Measurements from ENCODE around the gene PTGR1. TPM values are rescaled to one million over a fixed set of nuclear protein-coding genes. Genes with fewer than 3 reads are reported as not detected.

Gene PTGR1
- polyA plus RNA-seq, 1 of the 3 experiments (the other 2 are of a cell fraction) = 33.0 TPM

DNA sequence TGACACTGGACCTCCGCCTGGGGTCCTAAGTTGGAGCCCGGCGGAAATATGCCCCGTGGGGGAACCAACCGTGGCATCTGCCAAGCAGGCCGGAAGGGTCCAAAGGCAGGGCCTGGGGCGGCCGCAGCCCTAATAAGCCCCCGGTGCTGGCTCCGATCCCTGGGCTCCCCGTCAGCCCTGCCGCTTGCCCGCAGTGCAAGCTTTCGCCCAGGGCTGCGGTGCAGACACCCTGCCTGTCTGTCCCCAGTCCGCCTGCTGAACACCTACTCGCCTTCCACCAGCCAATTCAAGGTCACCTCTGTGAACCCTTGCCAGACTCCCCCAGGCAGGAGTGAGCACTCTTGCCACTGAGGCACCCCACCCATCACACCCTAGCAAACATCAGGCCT is 502 bp upstream of the PTGR1 start:
- no peaks in the 10 kb centered on the region for H3K9me3 ChIP-seq
- H3K79me2 ChIP-seq (ENCODE audit: insufficient read depth) = no peaks in the 10 kb centered on the region
- H3K4me1 ChIP-seq (ENCODE audit: control insufficient read depth in 1 of 2, insufficient read depth in 2 of 2, low read depth in 1 of 2, low read length in 1 of 2) = no peaks in the 10 kb centered on the region; a peak in 1 of 4 replicates
- CTCF ChIA-PET = interaction anchor here (0.7 to 4.8 kb wide), 4 partner anchors 22 to 475 kb away, joined by 3 to 49 read pairs (median 8); no protein-coding TSS in a partner anchor
- WGBS (ENCODE audit: low lambda C conversion rate) = 100% methylated on average over 3 of the region's 17 CpGs
- H3F3A ChIP-seq (replicated peaks; ENCODE audit: insufficient read depth) = peaks cover 7% of the 10 kb centered on the region
- H3K27me3 ChIP-seq (ENCODE audit: insufficient read depth) = no peaks in the 10 kb centered on the region
- H3K36me3 ChIP-seq (replicated peaks in 1 of 2; ENCODE audit: control insufficient read depth in 1 of 2, insufficient read depth in 2 of 2, low read length in 1 of 2) = peaks cover 10 to 19% of the 10 kb centered on the region in 2 experiments
- POLR2A ChIA-PET = no interaction called here
- DNase-seq = no peak
- no peak overlapping the region for H3K27ac ChIP-seq (ENCODE audit: low read depth in 2 of 2, low read length in 1 of 2)
- peak overlapping the region; percentile 94; the same call in 1 of the 2 replicates for H2AFZ ChIP-seq (ENCODE audit: low read depth)
- peak overlapping the region in 1 of 2 experiments; percentile 54; a peak in 2 of 4 replicates for H3K4me3 ChIP-seq (ENCODE audit: low read depth in 2 of 2, low read length in 1 of 2)
- no peak overlapping the region for H3K9ac ChIP-seq
- H3K4me2 ChIP-seq = peak overlapping the region; percentile 92
- TF ChIP-seq RXRA (IDR thresholded peaks at IDR 0.05; ENCODE audit: borderline replicate concordance, low read depth) (no peak), RFX5 (IDR thresholded peaks at IDR 0.05; ENCODE audit: low read length) (no peak), CHD2 (IDR thresholded peaks at IDR 0.05; ENCODE audit: low read length, partially characterized antibody) (no peak), EP300 (IDR thresholded peaks at IDR 0.05; ENCODE audit: borderline replicate concordance in 1 of 2, low read depth in 1 of 2, low read length in 1 of 2) (no peak), ELF1 (IDR thresholded peaks at IDR 0.05) (no peak), GABPA (IDR thresholded peaks at IDR 0.05; ENCODE audit: low read depth) (no peak), TCF12 (IDR thresholded peaks at IDR 0.05) (no peak), FOXM1 (IDR thresholded peaks at IDR 0.05; ENCODE audit: low read depth) (no peak), MEF2A (IDR thresholded peaks at IDR 0.05; ENCODE audit: borderline replicate concordance, low read depth) (no peak), RAD21 (IDR thresholded peaks at IDR 0.05; ENCODE audit: low read length) (no peak), REST (IDR thresholded peaks at IDR 0.05; ENCODE audit: low read depth, low read length) (no peak)
- TF ChIP-seq, protein P1, sequence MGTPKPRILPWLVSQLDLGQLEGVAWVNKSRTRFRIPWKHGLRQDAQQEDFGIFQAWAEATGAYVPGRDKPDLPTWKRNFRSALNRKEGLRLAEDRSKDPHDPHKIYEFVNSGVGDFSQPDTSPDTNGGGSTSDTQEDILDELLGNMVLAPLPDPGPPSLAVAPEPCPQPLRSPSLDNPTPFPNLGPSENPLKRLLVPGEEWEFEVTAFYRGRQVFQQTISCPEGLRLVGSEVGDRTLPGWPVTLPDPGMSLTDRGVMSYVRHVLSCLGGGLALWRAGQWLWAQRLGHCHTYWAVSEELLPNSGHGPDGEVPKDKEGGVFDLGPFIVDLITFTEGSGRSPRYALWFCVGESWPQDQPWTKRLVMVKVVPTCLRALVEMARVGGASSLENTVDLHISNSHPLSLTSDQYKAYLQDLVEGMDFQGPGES (IDR thresholded peaks at IDR 0.05; ENCODE audit: low read depth, low read length) = no peak
- TF ChIP-seq, protein P2, sequence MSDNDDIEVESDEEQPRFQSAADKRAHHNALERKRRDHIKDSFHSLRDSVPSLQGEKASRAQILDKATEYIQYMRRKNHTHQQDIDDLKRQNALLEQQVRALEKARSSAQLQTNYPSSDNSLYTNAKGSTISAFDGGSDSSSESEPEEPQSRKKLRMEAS (IDR thresholded peaks at IDR 0.05; ENCODE audit: low read depth) = no peak
- H4K20me1 ChIP-seq (ENCODE audit: insufficient read depth) = no peaks in the 10 kb centered on the region
- no peaks in the 10 kb centered on the region for H3K9me2 ChIP-seq

- no peaks in the 10 kb centered on the region for H3K27me3 ChIP-seq (ENCODE audit: insufficient read depth)
- peak overlapping the region; percentile 62 for H3K9ac ChIP-seq
- H3K27ac ChIP-seq (ENCODE audit: low read depth in 2 of 2, low read length in 1 of 2) = peak overlapping the region in 1 of 2 experiments; percentile 53; a peak in 2 of 4 replicates
- no peaks in the 10 kb centered on the region for H3K9me3 ChIP-seq
- ChIA-PET POLR2A (no interaction called here), CTCF (interaction anchor here (0.6 to 4.8 kb wide), 22 partner anchors 10 to 476 kb away, joined by 3 to 49 read pairs (median 4); partner anchors contain the start of gene DNAJC25)
- peak overlapping the region; percentile 92 for H3K4me2 ChIP-seq
- 4% methylated on average over 16 of the region's 16 CpGs for WGBS (ENCODE audit: low lambda C conversion rate)
- no peaks in the 10 kb centered on the region; a peak in 1 of 4 replicates for H3K4me1 ChIP-seq (ENCODE audit: control insufficient read depth in 1 of 2, insufficient read depth in 2 of 2, low read depth in 1 of 2, low read length in 1 of 2)
- no peaks in the 10 kb centered on the region for H3K9me2 ChIP-seq
- peak overlapping the region; percentile 54 to 75 for H3K4me3 ChIP-seq (ENCODE audit: low read depth in 2 of 2, low read length in 1 of 2)
- no peaks in the 10 kb centered on the region for H4K20me1 ChIP-seq (ENCODE audit: insufficient read depth)
- DNase-seq = no peak
- H2AFZ ChIP-seq (ENCODE audit: low read depth) = peak overlapping the region; percentile 94
- peaks cover 14 to 20% of the 10 kb centered on the region in 2 experiments for H3K36me3 ChIP-seq (replicated peaks in 1 of 2; ENCODE audit: control insufficient read depth in 1 of 2, insufficient read depth in 2 of 2, low read length in 1 of 2)
- H3F3A ChIP-seq (replicated peaks; ENCODE audit: insufficient read depth) = peaks cover 7% of the 10 kb centered on the region
- H3K79me2 ChIP-seq (ENCODE audit: insufficient read depth) = no peaks in the 10 kb centered on the region
- TF ChIP-seq RXRA (IDR thresholded peaks at IDR 0.05; ENCODE audit: borderline replicate concordance, low read depth) (no peak), MXI1 (IDR thresholded peaks at IDR 0.05; ENCODE audit: low read depth, low read length) (no peak), USF2 (IDR thresholded peaks at IDR 0.05; ENCODE audit: borderline replicate concordance, low read depth, low read length) (no peak), YY1 (IDR thresholded peaks at IDR 0.05; ENCODE audit: low read depth) (no peak), REST (IDR thresholded peaks at IDR 0.05; ENCODE audit: low read depth, low read length) (no peak), GABPA (IDR thresholded peaks at IDR 0.05; ENCODE audit: low read depth) (no peak), NFIC (IDR thresholded peaks at IDR 0.05; ENCODE audit: borderline replicate concordance) (no peak), MEF2A (IDR thresholded peaks at IDR 0.05; ENCODE audit: borderline replicate concordance, low read depth) (no peak), FOXM1 (IDR thresholded peaks at IDR 0.05; ENCODE audit: low read depth) (no peak)
- TF ChIP-seq, protein P2 (IDR thresholded peaks at IDR 0.05; ENCODE audit: low read depth) = no peak
These were observed 735 bp downstream of the PTGR1 start for GRCh38 chr9:111598733-111599091.

All from SK-N-SH (cell line).